ENCODE measurements around the gene ANTXRL. TPM values are rescaled to one million over a fixed set of nuclear protein-coding genes. Genes with fewer than 3 reads are reported as not detected.

ANTXRL gene
- total RNA-seq, 1 donor from 2014 or later = not detected

- H3K27ac ChIP-seq = no peak overlapping the region
- DNase-seq (ENCODE audit: extremely low spot score in 2 of 2) = no peak
- no peak overlapping the region for H3K4me3 ChIP-seq
- H3K27me3 ChIP-seq = no peaks in the 10 kb centered on the region
- intact Hi-C loops (cut with DNase I) = no loop called here
- no peak for TF ChIP-seq POLR2AphosphoS5 (IDR thresholded peaks at IDR 0.05; ENCODE audit: insufficient read depth in 1 of 2, low read depth in 1 of 2)
- TF ChIP-seq CTCF (IDR thresholded peaks at IDR 0.05) = no peak
- TF ChIP-seq POLR2A (IDR thresholded peaks at IDR 0.05) = no peak
- no peaks in the 10 kb centered on the region for H3K4me1 ChIP-seq
- no peaks in the 10 kb centered on the region for H3K36me3 ChIP-seq
- no peaks in the 10 kb centered on the region for H3K9me3 ChIP-seq
These were observed 39.3 kb downstream of the ANTXRL start for GRCh38 chr10:46326066-46326465.

- H3K9me3 ChIP-seq = no peaks in the 10 kb centered on the region
- no peaks in the 10 kb centered on the region for H3K36me3 ChIP-seq
- H3K27ac ChIP-seq = no peak overlapping the region
- no peak overlapping the region for H3K4me3 ChIP-seq
- TF ChIP-seq POLR2AphosphoS5 (IDR thresholded peaks at IDR 0.05; ENCODE audit: insufficient read depth in 1 of 2, low read depth in 1 of 2) = no peak
- no peak for TF ChIP-seq CTCF (IDR thresholded peaks at IDR 0.05)
- TF ChIP-seq POLR2A (IDR thresholded peaks at IDR 0.05) = no peak
- H3K27me3 ChIP-seq = no peaks in the 10 kb centered on the region
- H3K4me1 ChIP-seq = no peaks in the 10 kb centered on the region
- intact Hi-C loops (cut with DNase I) = no loop called here
- DNase-seq (ENCODE audit: extremely low spot score in 2 of 2) = no peak
These were observed 40.2 kb downstream of the ANTXRL start for GRCh38 chr10:46326971-46327370.

- H3K36me3 ChIP-seq = no peaks in the 10 kb centered on the region
- intact Hi-C loops (cut with DNase I) = no loop called here
- no peak for DNase-seq (ENCODE audit: extremely low spot score in 2 of 2)
These were observed 40.9 kb downstream of the ANTXRL start for GRCh38 chr10:46327685-46328084.

GRCh38 chr10:46328853-46329689 is 42.3 kb downstream of the ANTXRL start:
- TF ChIP-seq CTCF (IDR thresholded peaks at IDR 0.05) = no peak
- no peak for TF ChIP-seq POLR2A (IDR thresholded peaks at IDR 0.05)
- TF ChIP-seq POLR2AphosphoS5 (IDR thresholded peaks at IDR 0.05; ENCODE audit: insufficient read depth in 1 of 2, low read depth in 1 of 2) = no peak
- intact Hi-C loops (cut with DNase I) = no loop called here
- Histone ChIP-seq H3K4me1 (no peaks in the 10 kb centered on the region), H3K36me3 (no peaks in the 10 kb centered on the region), H3K4me3 (no peak overlapping the region), H3K27me3 (no peaks in the 10 kb centered on the region), H3K27ac (no peak overlapping the region), H3K9me3 (no peaks in the 10 kb centered on the region)
- peak in 1 of 2 donors; percentile 74 for DNase-seq (ENCODE audit: extremely low spot score in 2 of 2)

More at GRCh38 chr10:46327685-46328084, 40.9 kb downstream of the ANTXRL start:
- TF ChIP-seq CTCF (IDR thresholded peaks at IDR 0.05) (no peak), POLR2A (IDR thresholded peaks at IDR 0.05) (no peak), POLR2AphosphoS5 (IDR thresholded peaks at IDR 0.05; ENCODE audit: insufficient read depth in 1 of 2, low read depth in 1 of 2) (no peak)
- Histone ChIP-seq H3K4me3 (no peak overlapping the region), H3K4me1 (no peaks in the 10 kb centered on the region), H3K9me3 (no peaks in the 10 kb centered on the region), H3K27me3 (no peaks in the 10 kb centered on the region), H3K27ac (no peak overlapping the region)

DNA sequence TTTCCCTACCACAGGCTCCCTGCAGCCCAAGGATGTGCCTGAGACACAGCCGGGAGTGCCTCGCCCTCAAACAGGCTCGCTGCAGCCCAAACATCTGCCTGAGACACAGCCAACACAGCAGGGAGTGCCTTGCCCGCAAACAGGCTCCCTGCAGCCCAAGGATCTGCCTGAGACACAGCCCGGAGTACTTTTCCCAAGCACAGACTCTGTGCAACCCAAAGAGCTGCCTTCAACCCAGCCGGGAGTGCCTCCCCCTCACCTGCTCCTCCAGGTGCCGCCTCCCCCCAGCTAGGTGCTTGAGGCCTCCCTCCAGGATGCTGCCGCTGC is 42.9 kb downstream of the ANTXRL start:
- Histone ChIP-seq H3K27ac (no peak overlapping the region), H3K4me1 (no peaks in the 10 kb centered on the region), H3K4me3 (no peak overlapping the region), H3K9me3 (no peaks in the 10 kb centered on the region), H3K27me3 (no peaks in the 10 kb centered on the region), H3K36me3 (no peaks in the 10 kb centered on the region)
- TF ChIP-seq POLR2AphosphoS5 (IDR thresholded peaks at IDR 0.05; ENCODE audit: insufficient read depth in 1 of 2, low read depth in 1 of 2) = no peak
- no peak for TF ChIP-seq CTCF (IDR thresholded peaks at IDR 0.05)
- no peak for TF ChIP-seq POLR2A (IDR thresholded peaks at IDR 0.05)
- DNase-seq (ENCODE audit: extremely low spot score in 2 of 2) = peak in 1 of 2 donors; percentile 64
- intact Hi-C loops (cut with DNase I) = no loop called here

All from vagina (tissue), 2 donors.